HG02938 (cell line): ENCODE data around the gene USP35.

Source experiments
- ATAC-seq: cut with Tn5 transposase; IDR thresholded peaks from one replicate; pipeline ENCODE4 v1.9.1; 2021; ENCODE audit warnings: mild to moderate bottlenecking, moderate library complexity; ENCODE audit not compliant: unreplicated experiment

The USP35 gene

DNA sequence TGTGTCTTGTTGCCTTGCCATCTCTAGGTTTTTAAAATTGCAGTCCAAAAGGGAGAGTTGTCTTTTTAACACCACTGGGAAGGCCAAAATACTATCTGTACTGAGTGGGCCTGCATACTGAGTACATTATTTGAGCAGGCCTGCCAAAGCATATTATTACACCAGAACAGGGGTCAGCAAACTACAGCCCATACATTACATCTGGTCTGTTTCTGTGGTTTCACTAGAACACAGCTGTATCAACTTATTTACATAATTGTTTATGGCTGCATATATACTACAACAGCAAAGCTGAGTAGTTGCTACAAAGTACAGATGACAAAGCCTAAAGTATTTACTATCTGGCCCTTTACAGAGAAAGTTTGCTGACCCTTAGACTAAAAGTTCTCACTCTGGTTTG lies 74.0 kb downstream of the USP35 start:
- no peak for ATAC-seq
